ENCODE measurements around the gene CYP4F12. TPM values are rescaled to one million over a fixed set of nuclear protein-coding genes. Genes with fewer than 3 reads are reported as not detected.
"Not testable (repeated sequence)": the region's sequence is repeated elsewhere in the genome, so short reads cannot be mapped to it uniquely, and the experiment has no call there.

Gene CYP4F12
- total RNA-seq, 6 experiments from 2014 or later: not detected

GRCh38 chr19:15644066-15644741 is 28.7 kb upstream of the CYP4F12 start:
- Mint-ChIP-seq H3K36me3 (ENCODE audit: low read depth) (no peaks in the 10 kb centered on the region), H3K9me3 (peaks cover 42% of the 10 kb centered on the region), H3K4me3 (no peak overlapping the region), H3K27me3 (ENCODE audit: insufficient read depth) (peaks cover 2% of the 10 kb centered on the region), H3K27ac (no peak overlapping the region), H3K4me1 (ENCODE audit: low read depth) (no peaks in the 10 kb centered on the region)
- TF ChIP-seq, protein P1, sequence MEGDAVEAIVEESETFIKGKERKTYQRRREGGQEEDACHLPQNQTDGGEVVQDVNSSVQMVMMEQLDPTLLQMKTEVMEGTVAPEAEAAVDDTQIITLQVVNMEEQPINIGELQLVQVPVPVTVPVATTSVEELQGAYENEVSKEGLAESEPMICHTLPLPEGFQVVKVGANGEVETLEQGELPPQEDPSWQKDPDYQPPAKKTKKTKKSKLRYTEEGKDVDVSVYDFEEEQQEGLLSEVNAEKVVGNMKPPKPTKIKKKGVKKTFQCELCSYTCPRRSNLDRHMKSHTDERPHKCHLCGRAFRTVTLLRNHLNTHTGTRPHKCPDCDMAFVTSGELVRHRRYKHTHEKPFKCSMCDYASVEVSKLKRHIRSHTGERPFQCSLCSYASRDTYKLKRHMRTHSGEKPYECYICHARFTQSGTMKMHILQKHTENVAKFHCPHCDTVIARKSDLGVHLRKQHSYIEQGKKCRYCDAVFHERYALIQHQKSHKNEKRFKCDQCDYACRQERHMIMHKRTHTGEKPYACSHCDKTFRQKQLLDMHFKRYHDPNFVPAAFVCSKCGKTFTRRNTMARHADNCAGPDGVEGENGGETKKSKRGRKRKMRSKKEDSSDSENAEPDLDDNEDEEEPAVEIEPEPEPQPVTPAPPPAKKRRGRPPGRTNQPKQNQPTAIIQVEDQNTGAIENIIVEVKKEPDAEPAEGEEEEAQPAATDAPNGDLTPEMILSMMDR (IDR thresholded peaks at IDR 0.05): no peak
- DNase-seq: no peak

DNA sequence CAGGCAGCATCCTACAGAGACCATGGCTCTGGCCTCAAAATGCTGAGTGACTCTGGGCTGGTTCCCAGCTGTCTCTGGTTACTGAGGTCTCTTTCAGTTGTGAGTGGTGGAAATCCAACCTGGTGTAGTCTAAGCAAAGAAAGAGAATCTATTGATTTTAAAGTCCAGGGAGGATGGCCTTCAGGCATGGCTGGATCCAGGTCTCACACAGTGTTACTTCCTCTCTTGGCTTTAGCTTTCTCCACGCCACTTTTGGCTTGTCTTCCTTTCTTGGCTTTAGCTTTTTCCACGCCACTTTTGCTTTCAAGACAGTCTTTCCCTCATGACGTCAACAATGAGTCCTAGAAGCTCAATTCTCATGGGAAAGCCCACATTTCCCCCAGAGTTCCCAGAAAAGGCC is 28.1 kb upstream of the CYP4F12 start:
- no peak for DNase-seq
- no peaks in the 10 kb centered on the region for H3K4me1 Mint-ChIP-seq (ENCODE audit: low read depth)
- no peaks in the 10 kb centered on the region for H3K36me3 Mint-ChIP-seq (ENCODE audit: low read depth)
- H3K27ac Mint-ChIP-seq: no peak overlapping the region
- H3K27me3 Mint-ChIP-seq (ENCODE audit: insufficient read depth): peaks cover 2% of the 10 kb centered on the region
- TF ChIP-seq, protein P1 (IDR thresholded peaks at IDR 0.05): no peak
- no peak overlapping the region for H3K4me3 Mint-ChIP-seq
- H3K9me3 Mint-ChIP-seq: peaks cover 42% of the 10 kb centered on the region

DNA sequence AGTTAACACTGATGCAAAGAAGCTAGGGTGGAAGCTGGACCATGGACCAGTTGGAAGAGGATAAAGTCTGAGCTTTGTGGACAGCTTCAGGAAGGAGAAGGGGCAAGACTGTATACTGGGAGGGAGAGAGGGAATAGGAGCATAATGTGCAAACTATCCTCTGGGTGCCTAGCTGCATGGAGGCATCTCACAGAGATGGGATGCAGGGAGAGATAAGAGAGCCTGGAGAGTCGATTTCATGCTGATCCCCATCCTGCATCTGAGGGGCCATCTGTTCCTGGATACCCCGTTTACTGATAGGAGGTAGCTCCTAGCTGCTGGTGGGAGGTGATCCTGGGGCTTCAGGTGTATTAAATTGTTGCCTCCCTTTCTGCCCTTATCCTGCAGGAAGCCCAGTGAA is 23.4 kb upstream of the CYP4F12 start:
- no peak for DNase-seq
- Mint-ChIP-seq H3K27me3 (ENCODE audit: insufficient read depth) (no peaks in the 10 kb centered on the region; the same call in 1 of the 2 replicates), H3K4me3 (no peak overlapping the region), H3K36me3 (ENCODE audit: low read depth) (peaks cover 3% of the 10 kb centered on the region; the same call in 1 of the 2 replicates), H3K4me1 (ENCODE audit: low read depth) (no peaks in the 10 kb centered on the region), H3K27ac (no peak overlapping the region), H3K9me3 (peaks cover 51% of the 10 kb centered on the region)
- TF ChIP-seq, protein P1 (IDR thresholded peaks at IDR 0.05): no peak

- not testable (repeated sequence) for H3K27me3 Mint-ChIP-seq (ENCODE audit: insufficient read depth); H3K36me3 Mint-ChIP-seq (ENCODE audit: low read depth); H3K27ac Mint-ChIP-seq; H3K4me3 Mint-ChIP-seq; DNase-seq; H3K4me1 Mint-ChIP-seq (ENCODE audit: low read depth)
- peaks cover 46% of the 10 kb centered on the region for H3K9me3 Mint-ChIP-seq
Observed at GRCh38 chr19:15650123-15650522, 22.8 kb upstream of the CYP4F12 start.

DNA sequence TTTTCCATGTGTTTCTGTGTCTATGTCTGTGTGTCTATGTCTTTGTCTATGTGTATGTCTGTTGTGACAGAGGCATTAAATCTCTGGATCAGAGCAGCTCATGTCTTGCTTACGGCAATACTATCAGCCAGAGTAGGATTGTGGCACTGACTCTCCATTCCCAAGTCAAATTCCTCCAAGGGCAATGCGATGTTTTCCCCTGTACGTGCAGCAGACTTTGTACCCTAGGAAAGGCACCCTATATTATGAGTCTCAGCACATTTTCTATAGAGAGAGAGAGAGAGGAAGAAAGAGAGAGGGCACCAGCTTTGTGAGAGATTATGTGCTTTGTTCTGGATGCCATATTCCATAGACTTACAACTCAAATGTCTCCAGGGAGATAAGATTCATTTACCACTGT is 21.1 kb upstream of the CYP4F12 start:
- Mint-ChIP-seq H3K36me3 (ENCODE audit: low read depth) (peaks cover 3% of the 10 kb centered on the region; the same call in 1 of the 2 replicates), H3K27me3 (ENCODE audit: insufficient read depth) (no peaks in the 10 kb centered on the region; the same call in 1 of the 2 replicates), H3K4me1 (ENCODE audit: low read depth) (no peaks in the 10 kb centered on the region), H3K4me3 (no peak overlapping the region), H3K9me3 (peaks cover 32% of the 10 kb centered on the region), H3K27ac (no peak overlapping the region)
- TF ChIP-seq, protein P1 (IDR thresholded peaks at IDR 0.05): no peak
- DNase-seq: no peak

- H3K4me3 Mint-ChIP-seq: no peak overlapping the region
- H3K27me3 Mint-ChIP-seq (ENCODE audit: insufficient read depth): no peaks in the 10 kb centered on the region; the same call in 1 of the 2 replicates
- H3K36me3 Mint-ChIP-seq (ENCODE audit: low read depth): peaks cover 3% of the 10 kb centered on the region; the same call in 1 of the 2 replicates
- DNase-seq: no peak
- TF ChIP-seq, protein P1 (IDR thresholded peaks at IDR 0.05): no peak
- no peak overlapping the region for H3K27ac Mint-ChIP-seq
- peaks cover 28% of the 10 kb centered on the region for H3K9me3 Mint-ChIP-seq
- H3K4me1 Mint-ChIP-seq (ENCODE audit: low read depth): no peaks in the 10 kb centered on the region
Observed at GRCh38 chr19:15652559-15653278, 20.2 kb upstream of the CYP4F12 start.

Measured in HFFc6 (cell line).